GM12801 (cell line): ENCODE results near the gene TMEM205.

Experiments
- CTCF ChIP-seq: IDR thresholded peaks from one replicate; pipeline ENCODE4 v1.5.1; 2011; ENCODE audit warnings: control low read depth; ENCODE audit not compliant: insufficient read length; ENCODE audit errors: extremely low read depth

TMEM205 gene

GRCh38 chr19:11321191-11322126 is 24.6 kb downstream of the TMEM205 start:
- no peak for TF ChIP-seq CTCF

DNA sequence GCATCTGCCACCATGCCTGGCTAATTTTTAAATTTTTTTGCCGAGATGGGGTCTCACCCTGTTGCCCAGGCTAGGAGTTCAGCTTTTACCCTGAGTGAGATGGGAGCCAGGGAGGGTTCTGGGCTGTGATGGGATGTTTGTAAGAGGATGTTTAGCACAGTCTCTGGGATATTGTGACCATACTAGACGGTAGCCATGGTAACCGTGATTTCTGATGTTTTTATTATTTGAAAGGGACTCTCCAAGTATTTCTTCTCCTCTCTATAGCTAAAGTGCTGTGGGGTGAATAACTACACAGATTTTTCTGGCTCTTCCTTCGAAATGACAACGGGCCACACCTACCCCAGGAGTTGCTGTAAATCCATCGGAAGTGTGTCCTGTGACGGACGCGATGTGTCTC is 39.7 kb downstream of the TMEM205 start:
- TF ChIP-seq CTCF: no peak

DNA sequence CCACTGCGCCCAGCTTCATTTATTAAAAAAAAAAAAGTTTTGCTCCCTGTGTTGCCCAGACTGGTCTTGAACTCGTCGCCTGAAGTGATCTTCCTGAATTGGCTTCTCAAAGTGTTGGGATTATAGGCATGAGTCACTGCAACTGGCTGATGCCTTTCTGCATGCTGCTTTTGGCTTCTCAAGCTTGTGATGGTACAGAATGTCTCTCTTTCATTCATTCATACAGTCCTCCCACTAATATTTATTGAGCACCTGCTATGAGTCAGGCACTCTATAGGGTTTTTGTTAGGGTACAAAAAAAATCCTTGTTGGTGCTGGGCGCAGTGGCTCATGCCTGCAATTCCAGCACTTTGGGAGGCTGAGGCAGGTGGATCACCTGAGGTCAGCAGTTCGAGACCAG is 41.1 kb downstream of the TMEM205 start:
- no peak for TF ChIP-seq CTCF

GRCh38 chr19:11300811-11301120 is 45.3 kb downstream of the TMEM205 start:
- TF ChIP-seq CTCF: no peak

DNA sequence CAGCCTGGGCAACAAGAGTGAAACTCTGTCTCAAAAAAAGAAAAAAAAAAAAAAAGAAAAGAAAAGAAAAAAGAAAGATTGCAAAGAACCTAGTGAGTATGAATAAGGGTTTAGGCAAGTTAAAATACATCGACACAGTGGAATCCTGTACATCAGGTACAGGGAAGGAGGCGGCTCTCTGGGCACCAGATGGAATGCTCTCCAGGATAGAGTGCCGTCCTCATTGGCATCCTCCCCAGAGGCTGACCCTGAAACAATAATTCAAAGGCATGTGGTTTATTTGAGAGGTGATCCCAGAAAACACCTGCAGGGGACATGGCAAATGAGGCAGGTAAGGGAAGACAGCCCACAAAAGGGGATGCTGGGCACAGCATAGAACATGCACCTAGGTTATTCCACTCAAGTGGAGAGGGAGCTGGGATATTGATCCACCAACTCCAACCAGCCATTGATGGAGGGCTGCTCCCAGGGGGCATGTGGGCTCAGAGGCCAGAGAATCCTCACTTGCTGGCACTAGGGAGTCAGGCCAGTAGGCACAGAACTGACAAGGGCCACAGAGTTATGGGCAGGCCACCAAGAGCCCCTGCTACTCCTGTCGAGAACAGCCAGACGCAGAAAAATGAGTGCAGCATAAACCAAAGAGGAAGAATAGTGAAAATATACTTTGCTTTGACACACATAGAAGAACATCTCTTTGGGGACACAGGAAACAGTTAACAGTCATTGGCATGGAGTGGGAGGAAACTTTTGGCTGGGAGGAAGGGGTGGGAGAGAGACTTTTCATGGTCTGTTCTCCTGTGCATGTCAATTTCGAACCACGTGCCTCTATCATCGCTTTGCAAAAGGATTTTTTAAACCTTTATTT is 45.9 kb downstream of the TMEM205 start:
- TF ChIP-seq CTCF: no peak

- TF ChIP-seq CTCF: no peak
Measured at GRCh38 chr19:11296264-11296663, 49.8 kb downstream of the TMEM205 start.

- TF ChIP-seq CTCF: no peak
Measured at GRCh38 chr19:11295665-11296245, 50.3 kb downstream of the TMEM205 start, which contains the start of gene TSPAN16. Gene TSPAN16, plus strand, starts transcription at chr19:11296160. Its CDS starts 138 bp downstream, at chr19:11296298.
